Small intestine (tissue), 7 donors: ENCODE data around the gene CSF2. TPM values are rescaled to one million over a fixed set of nuclear protein-coding genes. Genes with fewer than 3 reads are reported as not detected.

Experiments
- DNase-seq, 2 donors: peaks; one replicate each; pipeline versions ENCODE4 v3.0.0 to v3.0.0-alpha.2; 2013
- FAIRE-seq: peaks from 2 replicates; lab custom pipeline; 2012; peaks lifted over from hg19 to GRCh38; lab: Jason Lieb, UNC
- H3K27ac ChIP-seq, 3 donors: one replicate each; pipeline ENCODE4 v1.5.1; 2013; ENCODE audit warnings: low read length in 2 of 3, mild to moderate bottlenecking in 2 of 3, control low read depth in 1 of 3, inconsistent platforms in 1 of 3, low read depth in 1 of 3, moderate library complexity in 1 of 3
- H3K27me3 ChIP-seq, 3 donors: one replicate each; pipeline ENCODE4 v1.6.1; 2013; ENCODE audit warnings: low read length in 3 of 3, inconsistent platforms in 1 of 3; ENCODE audit not compliant: control insufficient read depth in 3 of 3, insufficient read depth in 3 of 3
- H3K36me3 ChIP-seq, 3 donors: one replicate each; pipeline ENCODE4 v1.6.1; 2013; ENCODE audit warnings: low read length in 3 of 3, inconsistent platforms in 1 of 3, low read depth in 1 of 3, mild to moderate bottlenecking in 1 of 3, moderate library complexity in 1 of 3; ENCODE audit not compliant: control insufficient read depth in 3 of 3, insufficient read depth in 2 of 3
- H3K4me1 ChIP-seq, 3 donors: one replicate each; pipeline ENCODE4 v1.6.1; 2013; ENCODE audit warnings: low read length in 2 of 3, inconsistent platforms in 1 of 3, low read depth in 1 of 3, mild to moderate bottlenecking in 1 of 3, moderate library complexity in 1 of 3; ENCODE audit not compliant: control insufficient read depth in 3 of 3, insufficient read depth in 2 of 3
- H3K4me3 ChIP-seq, 3 donors: one replicate each; pipeline ENCODE4 v1.5.1; 2013; ENCODE audit warnings: low read length in 3 of 3, control low read depth in 1 of 3, inconsistent platforms in 1 of 3, low read depth in 1 of 3, mild to moderate bottlenecking in 1 of 3, moderate library complexity in 1 of 3
- H3K9me3 ChIP-seq, 2 donors: one replicate each; pipeline ENCODE4 v1.6.1; 2013; ENCODE audit warnings: low read depth in 1 of 2, low read length in 1 of 2; ENCODE audit not compliant: control insufficient read depth in 2 of 2, insufficient read depth in 1 of 2
- WGBS, 3 donors: extraction: QIAGEN DNeasy Blood & Tissue Kit; methylation state at CpG; one replicate each; pipeline ENCODE4 v1.1.7; 2013; 5-methylcytosine and 5-hydroxymethylcytosine counted together
- polyA plus RNA-seq, 4 donors: library from polyadenylated mRNA; stranded (reverse) in 3 of 4; unstranded in 1 of 4; fragments of 200-250 nt in 3 of 4; fragments of 120-200 nt in 1 of 4; gene quantifications; one replicate each; pipeline versions ENCODE4 v1.2.1 to v1.2.3, GENCODE V29; 2013
- donor health status: healthy with polysubstance abuse.
- donor health status: control.
- donor health status: control.
- donor health status: Bipolar disorder and iron deficiency.
- donor health status: healthy.

Gene CSF2
- polyA plus RNA-seq, 4 donors, result 0.25 TPM; not detected in 3

DNA sequence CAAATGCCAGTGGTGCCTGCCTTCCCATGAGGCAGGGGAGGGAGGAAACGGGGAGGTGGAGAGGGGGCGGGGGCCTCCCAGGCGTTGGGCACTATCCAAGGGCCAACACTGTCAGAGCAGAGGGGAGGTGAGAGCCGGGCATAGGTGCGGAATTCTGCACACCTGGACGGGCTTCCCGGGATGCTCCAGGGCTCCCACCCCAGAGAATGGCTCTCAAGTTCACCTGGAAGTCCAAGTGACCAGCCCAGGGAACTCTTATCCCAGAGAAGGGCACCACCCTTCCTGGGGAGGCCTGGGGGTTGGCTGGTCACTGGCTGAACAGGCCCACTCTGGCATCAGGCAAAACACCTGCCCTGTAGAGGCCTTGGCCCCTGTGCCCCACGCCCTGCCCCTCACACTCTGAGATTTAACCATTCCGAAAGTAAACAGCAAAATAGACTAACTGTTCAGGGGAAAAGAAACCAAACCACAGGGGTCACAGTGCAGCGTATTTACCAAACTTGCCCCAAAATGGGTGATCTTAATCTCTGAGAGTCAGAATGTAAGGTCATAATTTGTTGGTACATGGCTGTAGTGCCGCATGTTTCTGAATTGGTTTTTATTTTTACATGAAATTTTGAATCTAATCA lies 2.7 kb downstream of the CSF2 start:
- Histone ChIP-seq H3K4me1 (peaks cover 0 to 2% (median 0%) of the 10 kb centered on the region in 3 donors), H3K27me3 (no peaks in the 10 kb centered on the region), H3K27ac (no peak overlapping the region), H3K4me3 (no peak overlapping the region), H3K9me3 (no peaks in the 10 kb centered on the region), H3K36me3 (no peaks in the 10 kb centered on the region)
- DNase-seq (no peak), FAIRE-seq (no peak)
- WGBS, 3 donors, result 87 to 90% (median 90%) methylated on average over 11 of the region's 11 CpGs

DNA sequence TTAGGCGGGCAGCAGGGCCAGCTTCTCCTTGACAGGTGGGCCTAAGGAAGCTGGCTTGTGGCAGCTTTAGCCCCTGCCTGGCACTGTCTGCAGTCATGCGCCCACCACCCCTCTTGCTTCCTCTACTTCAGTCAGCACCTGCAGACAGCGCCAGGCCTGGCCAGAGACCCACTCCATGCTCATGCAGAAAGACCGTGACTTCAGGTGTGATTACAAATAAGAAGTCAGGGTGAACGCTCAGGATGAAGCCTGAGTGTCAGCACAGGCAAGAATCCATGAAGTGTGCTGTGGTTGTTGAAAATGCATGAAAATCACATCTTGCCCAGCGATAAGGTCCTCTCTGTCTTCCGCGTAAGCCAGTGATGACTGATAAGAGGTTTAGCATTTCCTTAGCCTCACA lies 3.4 kb downstream of the CSF2 start:
- Histone ChIP-seq H3K4me1 (peaks cover 0 to 2% (median 0%) of the 10 kb centered on the region in 3 donors), H3K27me3 (no peaks in the 10 kb centered on the region), H3K4me3 (no peak overlapping the region), H3K9me3 (no peaks in the 10 kb centered on the region), H3K27ac (no peak overlapping the region), H3K36me3 (no peaks in the 10 kb centered on the region)
- 89 to 92% (median 91%) methylated on average over 8 of the region's 8 CpGs for WGBS, 3 donors
- FAIRE-seq (no peak), DNase-seq (no peak)

DNA sequence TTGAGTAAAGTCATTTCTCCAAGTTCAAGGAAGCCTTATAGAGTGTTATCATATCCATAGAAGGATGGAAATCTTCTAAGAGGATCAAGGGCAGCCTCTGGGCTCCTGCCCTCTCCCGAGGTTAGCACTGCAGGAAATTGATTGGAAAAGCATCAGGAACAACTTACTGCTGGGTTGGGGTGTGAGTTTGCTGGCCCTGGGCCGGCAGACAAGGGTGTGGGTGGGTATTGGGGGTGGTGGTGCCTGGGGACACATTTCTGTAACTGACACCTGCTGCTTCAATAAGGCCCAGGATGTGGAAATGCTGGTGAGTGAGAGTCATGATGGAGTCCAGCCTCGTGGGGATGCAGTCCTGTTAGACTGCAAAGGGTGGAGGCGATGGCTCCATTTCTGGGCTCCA lies 5.5 kb downstream of the CSF2 start:
- H3K4me3 ChIP-seq, result no peak overlapping the region
- peaks cover 0 to 2% (median 0%) of the 10 kb centered on the region in 3 donors for H3K4me1 ChIP-seq
- WGBS, 3 donors, result 73 to 80% (median 80%) methylated on average over 4 of the region's 4 CpGs
- no peak overlapping the region for H3K27ac ChIP-seq
- DNase-seq (no peak), FAIRE-seq (no peak)
- no peaks in the 10 kb centered on the region for H3K36me3 ChIP-seq
- no peaks in the 10 kb centered on the region for H3K27me3 ChIP-seq
- H3K9me3 ChIP-seq, result no peaks in the 10 kb centered on the region

DNA sequence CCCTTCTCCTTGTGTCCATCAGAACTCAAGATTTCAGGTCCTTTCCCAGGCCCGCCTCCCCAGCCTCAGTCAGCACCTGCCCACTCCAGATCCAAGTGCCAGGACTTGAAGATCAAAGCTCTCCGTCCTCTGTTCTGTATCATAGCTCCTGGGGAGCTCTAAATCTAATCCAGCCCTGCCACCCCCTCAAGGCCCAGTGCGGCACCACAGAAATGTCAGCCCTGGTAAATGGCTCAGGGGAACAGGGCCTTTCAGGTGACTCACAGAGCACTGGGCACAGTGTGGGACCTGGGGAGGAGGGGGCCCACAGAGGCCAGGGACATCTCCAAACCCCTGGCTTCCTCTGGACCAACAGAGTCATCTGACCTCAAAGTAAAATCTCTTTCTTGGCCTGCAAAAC lies 6.0 kb downstream of the CSF2 start:
- Histone ChIP-seq H3K27ac (no peak overlapping the region), H3K4me1 (peaks cover 0 to 2% (median 0%) of the 10 kb centered on the region in 3 donors), H3K9me3 (no peaks in the 10 kb centered on the region), H3K36me3 (no peaks in the 10 kb centered on the region), H3K27me3 (no peaks in the 10 kb centered on the region), H3K4me3 (no peak overlapping the region)
- WGBS, 3 donors, result 65 to 94% (median 82%) methylated on average over 3 of the region's 3 CpGs
- FAIRE-seq, result no peak
- DNase-seq, result no peak

DNA sequence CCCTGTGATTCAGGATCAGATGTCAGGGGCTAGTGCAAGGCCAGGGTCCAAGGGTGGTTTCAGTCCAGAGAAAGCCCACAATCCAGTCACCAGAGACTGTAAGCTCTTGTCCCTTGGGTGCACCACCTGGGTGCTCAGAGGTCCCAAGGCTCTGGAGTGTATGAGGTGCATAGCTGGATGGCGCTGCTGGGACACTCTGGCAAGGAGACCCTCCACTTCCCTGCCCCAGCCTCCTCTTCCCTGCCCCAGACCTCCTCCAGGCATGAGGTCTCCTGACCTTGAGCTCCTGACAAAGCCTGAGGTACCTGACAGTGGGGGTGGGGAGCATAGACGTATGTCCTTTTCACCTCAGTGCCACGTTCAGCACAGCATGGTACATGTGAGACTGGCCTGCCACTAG lies 7.0 kb downstream of the CSF2 start:
- no peaks in the 10 kb centered on the region for H3K4me1 ChIP-seq
- H3K9me3 ChIP-seq, result no peaks in the 10 kb centered on the region
- H3K27me3 ChIP-seq, result no peaks in the 10 kb centered on the region
- FAIRE-seq (no peak), DNase-seq (no peak)
- 83 to 92% (median 91%) methylated on average over 3 of the region's 3 CpGs for WGBS, 3 donors
- H3K4me3 ChIP-seq, result no peak overlapping the region
- no peaks in the 10 kb centered on the region for H3K36me3 ChIP-seq
- no peak overlapping the region for H3K27ac ChIP-seq

DNA sequence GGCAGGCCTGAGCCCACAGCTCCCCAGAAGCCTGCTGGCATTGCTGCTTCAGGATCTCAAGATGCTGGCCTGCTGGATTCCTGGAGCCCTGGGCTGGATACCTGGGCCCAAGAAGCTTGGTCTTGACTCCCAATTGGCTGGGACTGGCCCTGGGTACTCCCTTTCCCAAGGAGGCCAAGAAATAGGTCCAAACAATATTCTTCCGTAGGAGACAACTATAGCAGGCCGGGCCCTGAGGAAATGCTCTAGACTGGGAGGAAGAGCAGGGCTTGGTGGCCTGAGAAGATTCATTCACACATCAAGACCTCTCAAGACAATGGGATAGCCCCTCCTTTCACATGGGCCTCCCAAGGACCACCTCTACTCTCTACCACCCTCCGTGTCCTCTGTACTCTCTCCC lies 7.9 kb downstream of the CSF2 start:
- no peak overlapping the region for H3K27ac ChIP-seq
- H3K27me3 ChIP-seq, result no peaks in the 10 kb centered on the region
- no peaks in the 10 kb centered on the region for H3K36me3 ChIP-seq
- H3K4me3 ChIP-seq, result no peak overlapping the region
- H3K4me1 ChIP-seq, result peaks cover 0 to 4% (median 0%) of the 10 kb centered on the region in 3 donors
- FAIRE-seq (no peak), DNase-seq (no peak)
- WGBS, 3 donors, result 96 to 98% (median 98%) methylated on average over 3 of the region's 3 CpGs
- no peaks in the 10 kb centered on the region for H3K9me3 ChIP-seq

DNA sequence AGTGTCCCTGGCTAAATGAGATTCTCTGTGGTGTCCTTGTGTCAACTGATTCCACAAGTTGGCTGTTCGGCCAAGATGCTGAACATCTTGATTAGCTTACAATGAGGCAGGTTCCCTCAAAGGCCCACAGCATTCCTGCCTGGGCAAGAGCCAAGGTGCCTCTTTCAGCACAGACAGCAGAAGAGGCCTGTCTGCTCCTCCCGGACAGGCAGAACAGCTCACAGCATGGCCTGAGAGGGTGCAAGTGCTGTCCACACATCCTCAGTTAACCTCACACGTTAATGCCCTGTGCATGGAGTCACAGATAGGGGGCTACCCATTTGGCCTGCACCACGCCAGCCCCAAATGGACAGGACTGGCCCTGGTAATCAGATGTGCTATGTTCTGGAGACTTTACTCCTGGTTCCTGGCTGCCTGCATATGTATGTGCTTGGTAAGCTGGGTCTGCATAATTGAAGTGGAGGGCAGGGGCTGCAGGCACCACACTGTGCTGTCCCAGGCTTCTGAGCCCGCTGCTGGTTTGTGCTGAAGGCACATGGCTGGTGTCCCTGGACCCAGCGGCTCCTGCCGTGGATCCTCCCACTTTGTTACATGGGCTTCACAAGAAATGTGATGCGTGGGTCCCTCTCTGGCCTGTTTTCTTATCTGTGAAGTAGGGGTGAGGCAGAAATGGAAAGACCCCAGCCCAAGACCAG lies 8.9 kb downstream of the CSF2 start:
- FAIRE-seq (no peak), DNase-seq (no peak)
- Histone ChIP-seq H3K27me3 (no peaks in the 10 kb centered on the region), H3K9me3 (no peaks in the 10 kb centered on the region), H3K4me1 (peaks cover 0 to 4% (median 0%) of the 10 kb centered on the region in 3 donors), H3K27ac (no peak overlapping the region), H3K36me3 (no peaks in the 10 kb centered on the region), H3K4me3 (no peak overlapping the region)
- 88 to 93% (median 91%) methylated on average over 8 of the region's 8 CpGs for WGBS, 3 donors

DNA sequence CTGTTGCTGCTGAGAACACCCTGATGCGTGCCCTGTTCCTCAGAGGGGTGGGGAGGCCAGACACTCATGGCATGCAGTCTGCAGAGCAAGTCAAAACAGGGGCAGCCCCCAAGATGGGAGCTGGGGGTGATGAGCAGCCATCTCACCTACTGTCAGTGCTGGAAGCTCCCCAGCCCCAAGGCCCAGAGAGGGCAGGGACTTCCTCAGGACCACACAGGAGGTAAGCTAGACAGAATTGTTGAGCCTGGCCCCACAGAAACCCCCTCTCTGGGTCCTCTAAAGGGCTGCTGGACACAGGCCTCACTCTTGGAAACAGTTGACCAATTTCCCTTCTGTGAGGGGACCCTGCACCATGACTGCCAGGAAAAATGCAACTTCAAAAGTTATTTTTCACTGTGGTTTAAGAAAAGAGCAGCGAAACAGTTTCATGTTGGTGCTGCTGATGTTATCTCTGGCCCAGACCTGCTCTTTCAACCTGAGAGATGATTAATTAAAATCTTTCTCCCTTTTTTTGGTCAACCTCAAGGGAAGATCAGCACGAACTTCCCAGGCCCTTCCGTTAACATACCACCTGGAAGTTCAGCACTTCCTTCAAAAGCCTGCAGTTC lies 9.6 kb downstream of the CSF2 start:
- no peak overlapping the region for H3K27ac ChIP-seq
- FAIRE-seq, result no peak

More for the DNA sequence above, 9.6 kb downstream of the CSF2 start:
- H3K4me1 ChIP-seq, result peaks cover 0 to 4% (median 0%) of the 10 kb centered on the region in 3 donors
- no peaks in the 10 kb centered on the region for H3K27me3 ChIP-seq
- no peak overlapping the region for H3K4me3 ChIP-seq
- H3K36me3 ChIP-seq, result no peaks in the 10 kb centered on the region
- DNase-seq, result no peak
- no peaks in the 10 kb centered on the region for H3K9me3 ChIP-seq
- WGBS, 3 donors, result 67 to 90% (median 74%) methylated on average over 4 of the region's 4 CpGs
